Loucy (cell line): ENCODE data around the gene BACH1.

ENCODE experiments used
- CTCF ChIP-seq: fragments of 200-600 bp; sonication (generic); conservative IDR thresholded peaks from 2 replicates; pipeline ENCODE4 v1.5.1; 2014; ENCODE audit warnings: mild to moderate bottlenecking, antibody characterized with exemption, low read length
- EZH2phosphoT487 ChIP-seq: fragments of 200-600 bp; IDR thresholded peaks from 2 replicates; pipeline ENCODE4 v1.6.1; 2018; ENCODE audit warnings: antibody characterized with exemption, mild to moderate bottlenecking, moderate library complexity, borderline replicate concordance

DNA sequence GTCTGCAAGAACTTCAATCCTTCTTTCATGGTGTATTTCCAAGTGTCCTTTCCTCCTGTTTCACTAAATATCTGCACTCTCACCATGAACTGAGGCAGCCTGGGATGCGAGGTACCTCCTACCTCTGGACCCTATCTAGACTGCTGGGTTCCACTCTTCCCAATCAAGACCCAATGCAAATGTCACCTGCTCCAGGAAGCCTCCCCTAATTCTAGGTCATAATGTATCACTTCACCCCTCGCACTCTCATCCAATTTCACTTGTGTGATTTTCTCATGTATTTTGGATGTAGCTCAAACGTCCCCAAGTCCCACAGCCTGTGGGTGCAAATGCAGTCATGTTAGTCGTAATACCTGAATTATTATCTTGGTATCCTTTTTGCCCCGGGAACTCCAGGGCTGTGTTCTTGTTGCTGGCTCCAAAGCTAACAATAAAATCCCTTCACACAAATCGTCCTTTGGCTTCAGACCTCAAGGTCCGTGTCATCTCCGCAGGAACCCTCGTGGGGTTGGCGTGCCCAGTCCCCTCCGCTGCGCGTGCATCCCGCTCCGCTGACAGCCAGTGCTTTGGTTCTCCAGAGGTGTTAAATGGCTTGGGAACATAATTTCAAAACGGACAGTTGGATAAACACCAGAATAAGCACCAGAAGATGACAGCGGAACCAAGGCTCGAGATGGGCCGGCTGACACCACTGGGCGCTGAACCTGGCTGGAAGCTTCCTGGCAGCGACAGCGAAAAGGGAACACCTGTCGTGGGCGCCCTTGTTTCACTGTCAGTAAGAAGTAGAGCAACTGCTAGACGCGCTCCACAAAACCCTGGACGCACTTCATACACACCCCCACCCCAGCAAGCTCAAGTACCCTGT is 1.0 kb upstream of the BACH1 start:
- TF ChIP-seq CTCF = no peak
- TF ChIP-seq EZH2phosphoT487 = no peak
